NB4 (cell line): Measurements from ENCODE around the gene CASP10.

ENCODE experiments used
- CTCF ChIP-seq: IDR thresholded peaks from one replicate; pipeline ENCODE4 v1.5.1; 2012; ENCODE audit warnings: low read depth, low read length
- MAX ChIP-seq: IDR thresholded peaks from 2 replicates; pipeline ENCODE4 v1.6.1; 2011; ENCODE audit warnings: low read depth, low read length
- MYC ChIP-seq: IDR thresholded peaks from 2 replicates; pipeline ENCODE4 v1.6.1; 2011; ENCODE audit warnings: low read depth, low read length
- POLR2A ChIP-seq: IDR thresholded peaks from 2 replicates; pipeline ENCODE4 v1.6.1; 2011; ENCODE audit warnings: mild to moderate bottlenecking; ENCODE audit not compliant: insufficient read length; ENCODE audit errors: extremely low read depth

- no peak for TF ChIP-seq CTCF
- TF ChIP-seq POLR2A = no peak
- TF ChIP-seq MYC = no peak
- TF ChIP-seq MAX = no peak
Observed at GRCh38 chr2:201137505-201138400, 45.2 kb upstream of the CASP10 start.
